Vagina (tissue), 2 donors: ENCODE data around the gene COL25A1. TPM values are rescaled to one million over a fixed set of nuclear protein-coding genes. Genes with fewer than 3 reads are reported as not detected.

Experiments used
- DNase-seq, 2 donors: peaks; one replicate each; pipeline ENCODE4 v3.0.0-alpha.2; 2017; ENCODE audit errors: extremely low spot score in 2 of 2
- H3K27ac ChIP-seq: fragments of 200-600 bp; sonication (generic); one replicate; pipeline ENCODE4 v1.5.1; 2019
- H3K27me3 ChIP-seq: fragments of 200-600 bp; sonication (generic); one replicate; pipeline ENCODE4 v1.5.1; 2019
- H3K36me3 ChIP-seq, 2 donors: fragments of 200-600 bp; sonication (generic); one replicate each; pipeline ENCODE4 v1.5.1; 2017 to 2019
- H3K4me1 ChIP-seq: fragments of 200-600 bp; sonication (generic); one replicate; pipeline ENCODE4 v1.5.1; 2019
- H3K4me3 ChIP-seq, 2 donors: fragments of 200-600 bp; sonication (generic); 1 replicate in 1 of 2; 2 replicates in 1 of 2; pipeline ENCODE4 v1.5.1; 2016 to 2019
- H3K9me3 ChIP-seq: fragments of 200-600 bp; sonication (generic); one replicate; pipeline ENCODE4 v1.5.1; 2019
- POLR2A ChIP-seq, 2 donors: fragments of 450-650 bp; IDR thresholded peaks; one replicate each; pipeline ENCODE4 v1.6.1; 2017; ENCODE audit warnings: antibody characterized with exemption in 2 of 2, mild to moderate bottlenecking in 2 of 2, moderate library complexity in 2 of 2
- POLR2AphosphoS5 ChIP-seq, 2 donors: sonication (generic); formaldehyde crosslinking; IDR thresholded peaks; one replicate each; pipeline ENCODE4 v1.9.0; 2017; ENCODE audit warnings: antibody characterized with exemption in 2 of 2, mild to moderate bottlenecking in 2 of 2, low read depth in 1 of 2; ENCODE audit not compliant: insufficient read depth in 1 of 2
- intact Hi-C: fragments of 100-400 bp; cut with DNase I; formaldehyde crosslinking; loops from one replicate; pipeline ENCODE4 v1.15.1; 2023
- total RNA-seq: library from RNA; depleted of rRNA; stranded (reverse); fragments of >200 nt; gene quantifications from one replicate; pipeline ENCODE4 v1.2.3, GENCODE V29; 2016
- TF ChIP-seq, protein P1 (sequence below), 3 experiments: fragments of 450-650 bp in 2 of 3; fragments of 200-600 bp in 1 of 3; sonication (generic) in 1 of 3; IDR thresholded peaks; one replicate each; pipeline ENCODE4 v1.5.1; 2017 to 2019; ENCODE audit warnings: antibody characterized with exemption in 3 of 3, mild to moderate bottlenecking in 2 of 3, moderate library complexity in 2 of 3

COL25A1 gene
- total RNA-seq, 1 donor from 2014 or later = 0.49 TPM

DNA sequence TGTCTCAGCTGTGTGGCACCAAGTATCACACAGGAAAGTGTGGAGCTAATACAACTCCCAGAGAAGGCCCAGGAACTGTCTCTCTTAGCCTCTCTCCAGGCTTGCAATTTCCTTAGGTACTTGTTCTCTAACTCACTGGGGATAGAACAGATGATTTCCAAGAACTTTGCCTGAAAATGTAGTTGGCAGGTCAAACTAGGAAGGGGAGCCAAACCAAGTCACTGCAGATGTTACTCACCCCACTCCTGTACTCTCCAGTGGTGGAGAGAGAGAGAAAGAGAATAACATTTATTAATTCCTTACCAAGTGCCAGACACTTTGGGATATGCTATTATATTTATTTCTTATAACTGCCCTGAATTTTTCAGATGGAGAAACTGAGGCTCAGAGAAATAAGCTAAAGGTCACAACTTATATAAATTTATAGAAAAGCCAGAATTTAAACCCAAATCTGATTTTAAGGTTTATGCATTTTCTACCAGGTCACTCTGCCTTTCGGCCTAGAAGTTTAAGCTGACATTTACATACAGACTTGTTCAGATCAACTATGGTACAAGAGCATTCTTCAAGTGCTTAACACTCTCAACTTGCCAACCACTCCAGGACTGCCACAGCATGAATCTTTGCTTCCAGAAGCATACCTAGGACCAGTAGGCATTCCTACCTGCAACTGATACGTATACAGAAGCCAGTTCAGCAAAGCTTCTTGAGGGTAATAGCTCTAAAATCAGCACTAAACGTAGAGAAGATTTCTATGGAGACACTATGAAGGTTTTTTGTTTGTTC, 291.0 kb downstream of the COL25A1 start:
- TF ChIP-seq POLR2AphosphoS5 (IDR thresholded peaks at IDR 0.05; ENCODE audit: insufficient read depth in 1 of 2, low read depth in 1 of 2) (no peak), POLR2A (IDR thresholded peaks at IDR 0.05) (no peak)
- TF ChIP-seq, protein P1, sequence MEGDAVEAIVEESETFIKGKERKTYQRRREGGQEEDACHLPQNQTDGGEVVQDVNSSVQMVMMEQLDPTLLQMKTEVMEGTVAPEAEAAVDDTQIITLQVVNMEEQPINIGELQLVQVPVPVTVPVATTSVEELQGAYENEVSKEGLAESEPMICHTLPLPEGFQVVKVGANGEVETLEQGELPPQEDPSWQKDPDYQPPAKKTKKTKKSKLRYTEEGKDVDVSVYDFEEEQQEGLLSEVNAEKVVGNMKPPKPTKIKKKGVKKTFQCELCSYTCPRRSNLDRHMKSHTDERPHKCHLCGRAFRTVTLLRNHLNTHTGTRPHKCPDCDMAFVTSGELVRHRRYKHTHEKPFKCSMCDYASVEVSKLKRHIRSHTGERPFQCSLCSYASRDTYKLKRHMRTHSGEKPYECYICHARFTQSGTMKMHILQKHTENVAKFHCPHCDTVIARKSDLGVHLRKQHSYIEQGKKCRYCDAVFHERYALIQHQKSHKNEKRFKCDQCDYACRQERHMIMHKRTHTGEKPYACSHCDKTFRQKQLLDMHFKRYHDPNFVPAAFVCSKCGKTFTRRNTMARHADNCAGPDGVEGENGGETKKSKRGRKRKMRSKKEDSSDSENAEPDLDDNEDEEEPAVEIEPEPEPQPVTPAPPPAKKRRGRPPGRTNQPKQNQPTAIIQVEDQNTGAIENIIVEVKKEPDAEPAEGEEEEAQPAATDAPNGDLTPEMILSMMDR (IDR thresholded peaks at IDR 0.05) = no peak
- no peaks in the 10 kb centered on the region for H3K27me3 ChIP-seq
- no peaks in the 10 kb centered on the region for H3K36me3 ChIP-seq
- intact Hi-C loops = no loop called here
- H3K4me1 ChIP-seq = no peaks in the 10 kb centered on the region
- no peak overlapping the region for H3K27ac ChIP-seq
- no peaks in the 10 kb centered on the region for H3K9me3 ChIP-seq
- no peak overlapping the region for H3K4me3 ChIP-seq
- no peak for DNase-seq

DNA sequence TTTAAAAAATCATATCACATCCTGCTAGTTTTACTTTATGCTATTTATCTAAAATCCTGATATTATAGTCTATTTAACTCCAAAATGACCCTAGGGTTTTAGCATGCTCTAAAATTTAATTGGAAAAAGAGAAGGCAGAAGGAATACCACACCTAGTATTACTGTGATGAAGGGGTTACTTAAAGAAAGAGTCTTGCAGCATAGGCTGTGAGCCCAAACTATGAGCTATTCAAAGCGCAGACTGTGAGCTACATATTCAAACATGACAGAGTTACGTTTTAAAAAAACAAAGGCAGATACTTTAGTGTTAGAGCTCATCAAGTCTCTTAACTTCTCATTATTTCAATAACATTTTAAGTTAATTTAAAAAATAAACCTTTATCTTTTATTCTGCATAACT, 291.9 kb downstream of the COL25A1 start:
- no peaks in the 10 kb centered on the region for H3K36me3 ChIP-seq
- TF ChIP-seq, protein P1 (IDR thresholded peaks at IDR 0.05) = no peak
- TF ChIP-seq POLR2AphosphoS5 (IDR thresholded peaks at IDR 0.05; ENCODE audit: insufficient read depth in 1 of 2, low read depth in 1 of 2) (no peak), POLR2A (IDR thresholded peaks at IDR 0.05) (no peak)
- H3K27ac ChIP-seq = no peak overlapping the region
- H3K4me3 ChIP-seq = no peak overlapping the region
- H3K27me3 ChIP-seq = no peaks in the 10 kb centered on the region
- no peak for DNase-seq
- no peaks in the 10 kb centered on the region for H3K4me1 ChIP-seq
- H3K9me3 ChIP-seq = no peaks in the 10 kb centered on the region
- intact Hi-C loops = no loop called here

DNA sequence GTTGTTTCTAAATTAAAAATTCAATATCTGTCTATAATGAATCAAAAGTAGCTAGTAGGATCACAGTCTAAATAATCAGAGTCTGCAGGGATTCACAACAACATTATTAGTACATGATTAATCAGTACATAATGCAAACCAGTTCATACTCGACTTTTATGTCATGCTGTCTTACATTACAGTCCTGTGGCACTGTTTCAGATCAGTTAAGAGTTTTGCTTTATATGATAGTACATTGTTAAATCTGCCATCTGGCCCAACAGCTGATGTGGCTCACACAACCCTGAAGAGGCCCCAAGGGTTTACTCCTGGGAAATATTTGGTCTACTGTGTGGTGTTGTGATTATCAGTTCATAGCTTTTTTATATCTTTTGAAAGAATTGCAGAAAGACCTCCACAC, 292.5 kb downstream of the COL25A1 start:
- Histone ChIP-seq H3K4me3 (no peak overlapping the region), H3K27ac (no peak overlapping the region), H3K36me3 (no peaks in the 10 kb centered on the region), H3K27me3 (no peaks in the 10 kb centered on the region), H3K4me1 (no peaks in the 10 kb centered on the region), H3K9me3 (no peaks in the 10 kb centered on the region)
- TF ChIP-seq POLR2AphosphoS5 (IDR thresholded peaks at IDR 0.05; ENCODE audit: insufficient read depth in 1 of 2, low read depth in 1 of 2) (no peak), POLR2A (IDR thresholded peaks at IDR 0.05) (no peak)
- TF ChIP-seq, protein P1 (IDR thresholded peaks at IDR 0.05) = no peak
- intact Hi-C loops = no loop called here
- DNase-seq = no peak

DNA sequence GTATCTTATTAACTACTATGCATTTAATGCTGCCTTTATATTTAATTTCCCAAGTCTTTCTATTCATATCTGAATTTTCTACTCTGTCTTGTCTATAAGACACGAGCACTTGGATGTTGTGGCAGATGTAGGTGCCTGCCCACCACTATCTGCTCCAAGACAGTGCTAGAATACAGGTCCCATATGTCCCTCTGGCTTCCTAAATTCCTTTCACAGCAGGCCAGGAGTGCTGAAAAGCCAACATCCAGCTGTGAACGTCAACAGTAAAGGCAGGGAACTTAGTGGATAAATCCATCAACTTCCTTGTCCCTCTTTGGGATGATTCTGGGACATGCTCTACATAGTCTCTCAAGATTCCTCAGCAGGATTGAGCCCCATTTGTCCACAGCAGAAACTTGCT, 294.5 kb downstream of the COL25A1 start:
- Histone ChIP-seq H3K4me1 (no peaks in the 10 kb centered on the region), H3K9me3 (no peaks in the 10 kb centered on the region), H3K27ac (no peak overlapping the region), H3K36me3 (no peaks in the 10 kb centered on the region), H3K27me3 (no peaks in the 10 kb centered on the region), H3K4me3 (no peak overlapping the region)
- no peak for TF ChIP-seq POLR2AphosphoS5 (IDR thresholded peaks at IDR 0.05; ENCODE audit: insufficient read depth in 1 of 2, low read depth in 1 of 2)
- intact Hi-C loops = no loop called here
- no peak for DNase-seq

DNA sequence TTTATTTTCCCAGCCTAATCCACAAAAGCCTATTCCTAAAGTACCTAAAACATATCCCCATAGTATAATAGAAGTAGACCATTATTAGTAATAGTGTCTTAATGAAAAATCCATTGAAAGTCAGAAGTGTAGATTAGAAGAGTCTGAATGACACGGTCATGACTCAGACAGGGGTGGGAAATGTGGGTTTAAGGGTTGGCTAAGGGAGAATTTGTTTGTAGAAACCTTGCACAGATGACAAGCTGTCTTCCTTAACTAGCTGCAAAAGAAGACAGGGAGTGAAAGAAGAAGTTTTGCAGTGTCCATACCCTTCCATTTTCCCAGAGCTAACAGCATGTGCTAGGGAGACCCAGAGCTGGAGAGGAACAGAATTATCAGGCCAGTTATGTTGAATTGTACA, 296.9 kb downstream of the COL25A1 start:
- H3K4me1 ChIP-seq = no peaks in the 10 kb centered on the region
- intact Hi-C loops = no loop called here
- H3K36me3 ChIP-seq = no peaks in the 10 kb centered on the region
- no peak overlapping the region for H3K4me3 ChIP-seq
- H3K9me3 ChIP-seq = no peaks in the 10 kb centered on the region
- no peak for DNase-seq
- no peaks in the 10 kb centered on the region for H3K27me3 ChIP-seq
- TF ChIP-seq POLR2AphosphoS5 (IDR thresholded peaks at IDR 0.05; ENCODE audit: insufficient read depth in 1 of 2, low read depth in 1 of 2) (no peak), POLR2A (IDR thresholded peaks at IDR 0.05) (no peak)
- TF ChIP-seq, protein P1 (IDR thresholded peaks at IDR 0.05) = no peak
- H3K27ac ChIP-seq = no peak overlapping the region
